Testis (tissue), 2 donors: Measurements from ENCODE around the gene CEP72.

Experiments
- POLR2A ChIP-seq: fragments of 450-650 bp; IDR thresholded peaks from one replicate; pipeline ENCODE4 v1.6.1; 2017; ENCODE audit warnings: antibody characterized with exemption, mild to moderate bottlenecking, moderate library complexity
- TF ChIP-seq, protein P1 (sequence below), 3 experiments: fragments of 450-650 bp in 2 of 3; fragments of 200-600 bp in 1 of 3; sonication (generic) in 1 of 3; IDR thresholded peaks; one replicate each; pipeline ENCODE4 v1.5.1; 2016 to 2019; ENCODE audit warnings: antibody characterized with exemption in 3 of 3, mild to moderate bottlenecking in 2 of 3, moderate library complexity in 1 of 3

DNA sequence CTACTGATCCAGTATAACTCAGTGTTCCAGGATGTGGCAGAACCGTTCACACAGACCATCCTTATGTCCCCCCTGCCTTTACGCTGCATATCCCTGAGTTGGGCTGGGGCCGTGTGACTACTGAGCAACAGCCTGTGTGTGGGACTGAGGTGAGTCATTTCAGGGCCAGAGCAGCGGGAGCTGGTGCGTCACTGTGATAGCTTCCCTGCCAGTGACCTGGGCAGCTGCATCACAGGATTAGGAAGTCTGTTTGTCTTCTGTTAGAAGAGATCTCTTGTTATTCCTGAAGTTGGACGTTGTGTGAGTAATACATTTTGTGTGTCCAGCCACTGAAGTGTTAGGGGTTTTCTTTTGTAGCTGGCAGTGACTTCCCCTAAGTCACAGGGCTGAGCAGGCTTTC, 45.4 kb downstream of the CEP72 start:
- TF ChIP-seq, protein P1, sequence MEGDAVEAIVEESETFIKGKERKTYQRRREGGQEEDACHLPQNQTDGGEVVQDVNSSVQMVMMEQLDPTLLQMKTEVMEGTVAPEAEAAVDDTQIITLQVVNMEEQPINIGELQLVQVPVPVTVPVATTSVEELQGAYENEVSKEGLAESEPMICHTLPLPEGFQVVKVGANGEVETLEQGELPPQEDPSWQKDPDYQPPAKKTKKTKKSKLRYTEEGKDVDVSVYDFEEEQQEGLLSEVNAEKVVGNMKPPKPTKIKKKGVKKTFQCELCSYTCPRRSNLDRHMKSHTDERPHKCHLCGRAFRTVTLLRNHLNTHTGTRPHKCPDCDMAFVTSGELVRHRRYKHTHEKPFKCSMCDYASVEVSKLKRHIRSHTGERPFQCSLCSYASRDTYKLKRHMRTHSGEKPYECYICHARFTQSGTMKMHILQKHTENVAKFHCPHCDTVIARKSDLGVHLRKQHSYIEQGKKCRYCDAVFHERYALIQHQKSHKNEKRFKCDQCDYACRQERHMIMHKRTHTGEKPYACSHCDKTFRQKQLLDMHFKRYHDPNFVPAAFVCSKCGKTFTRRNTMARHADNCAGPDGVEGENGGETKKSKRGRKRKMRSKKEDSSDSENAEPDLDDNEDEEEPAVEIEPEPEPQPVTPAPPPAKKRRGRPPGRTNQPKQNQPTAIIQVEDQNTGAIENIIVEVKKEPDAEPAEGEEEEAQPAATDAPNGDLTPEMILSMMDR (IDR thresholded peaks at IDR 0.05): no peak
- TF ChIP-seq POLR2A: no peak
